Body of pancreas (tissue), 4 donors: Measurements from ENCODE around the gene DNAI7.

Source experiments
- POLR2A ChIP-seq, 3 donors: fragments of 450-650 bp; IDR thresholded peaks; one replicate each; pipeline ENCODE4 v1.6.1; 2016; ENCODE audit warnings: antibody characterized with exemption in 3 of 3, mild to moderate bottlenecking in 2 of 3
- TF ChIP-seq, protein P1 (sequence below), 7 experiments: fragments of 450-650 bp in 4 of 7; fragments of 200-600 bp in 3 of 7; sonication (generic) in 3 of 7; IDR thresholded peaks; one replicate each; pipeline ENCODE4 v1.5.1; 2016 to 2019; ENCODE audit warnings: antibody characterized with exemption in 7 of 7

DNA sequence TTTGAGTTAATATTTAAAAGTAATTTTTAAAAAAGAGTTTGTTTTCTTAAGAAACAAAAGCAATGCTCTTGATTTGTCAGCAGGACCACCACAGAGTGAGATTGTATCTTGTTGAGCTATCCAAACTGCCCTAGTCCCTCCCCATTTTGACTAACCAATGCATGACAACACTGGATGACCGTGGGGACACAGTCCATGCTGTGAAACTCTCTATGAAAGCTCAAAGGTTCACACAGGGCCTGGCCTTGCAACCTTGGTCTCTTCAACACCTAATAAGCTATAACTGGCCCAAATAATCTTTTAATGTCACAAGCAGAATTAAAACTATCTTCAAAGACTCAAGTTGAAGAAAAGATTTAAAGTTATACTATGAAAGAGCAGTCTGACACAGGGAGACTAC, 13.6 kb upstream of the DNAI7 start:
- TF ChIP-seq, protein P1, sequence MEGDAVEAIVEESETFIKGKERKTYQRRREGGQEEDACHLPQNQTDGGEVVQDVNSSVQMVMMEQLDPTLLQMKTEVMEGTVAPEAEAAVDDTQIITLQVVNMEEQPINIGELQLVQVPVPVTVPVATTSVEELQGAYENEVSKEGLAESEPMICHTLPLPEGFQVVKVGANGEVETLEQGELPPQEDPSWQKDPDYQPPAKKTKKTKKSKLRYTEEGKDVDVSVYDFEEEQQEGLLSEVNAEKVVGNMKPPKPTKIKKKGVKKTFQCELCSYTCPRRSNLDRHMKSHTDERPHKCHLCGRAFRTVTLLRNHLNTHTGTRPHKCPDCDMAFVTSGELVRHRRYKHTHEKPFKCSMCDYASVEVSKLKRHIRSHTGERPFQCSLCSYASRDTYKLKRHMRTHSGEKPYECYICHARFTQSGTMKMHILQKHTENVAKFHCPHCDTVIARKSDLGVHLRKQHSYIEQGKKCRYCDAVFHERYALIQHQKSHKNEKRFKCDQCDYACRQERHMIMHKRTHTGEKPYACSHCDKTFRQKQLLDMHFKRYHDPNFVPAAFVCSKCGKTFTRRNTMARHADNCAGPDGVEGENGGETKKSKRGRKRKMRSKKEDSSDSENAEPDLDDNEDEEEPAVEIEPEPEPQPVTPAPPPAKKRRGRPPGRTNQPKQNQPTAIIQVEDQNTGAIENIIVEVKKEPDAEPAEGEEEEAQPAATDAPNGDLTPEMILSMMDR (IDR thresholded peaks at IDR 0.05): no peak
- no peak for TF ChIP-seq POLR2A (IDR thresholded peaks at IDR 0.05)
